ENCODE measurements around the gene NEGR1.

- TF ChIP-seq, protein P1, sequence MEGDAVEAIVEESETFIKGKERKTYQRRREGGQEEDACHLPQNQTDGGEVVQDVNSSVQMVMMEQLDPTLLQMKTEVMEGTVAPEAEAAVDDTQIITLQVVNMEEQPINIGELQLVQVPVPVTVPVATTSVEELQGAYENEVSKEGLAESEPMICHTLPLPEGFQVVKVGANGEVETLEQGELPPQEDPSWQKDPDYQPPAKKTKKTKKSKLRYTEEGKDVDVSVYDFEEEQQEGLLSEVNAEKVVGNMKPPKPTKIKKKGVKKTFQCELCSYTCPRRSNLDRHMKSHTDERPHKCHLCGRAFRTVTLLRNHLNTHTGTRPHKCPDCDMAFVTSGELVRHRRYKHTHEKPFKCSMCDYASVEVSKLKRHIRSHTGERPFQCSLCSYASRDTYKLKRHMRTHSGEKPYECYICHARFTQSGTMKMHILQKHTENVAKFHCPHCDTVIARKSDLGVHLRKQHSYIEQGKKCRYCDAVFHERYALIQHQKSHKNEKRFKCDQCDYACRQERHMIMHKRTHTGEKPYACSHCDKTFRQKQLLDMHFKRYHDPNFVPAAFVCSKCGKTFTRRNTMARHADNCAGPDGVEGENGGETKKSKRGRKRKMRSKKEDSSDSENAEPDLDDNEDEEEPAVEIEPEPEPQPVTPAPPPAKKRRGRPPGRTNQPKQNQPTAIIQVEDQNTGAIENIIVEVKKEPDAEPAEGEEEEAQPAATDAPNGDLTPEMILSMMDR (IDR thresholded peaks at IDR 0.05): no peak
- no peak for TF ChIP-seq POLR2AphosphoS5 (IDR thresholded peaks at IDR 0.05)
- TF ChIP-seq POLR2A (IDR thresholded peaks at IDR 0.05): no peak
- TF ChIP-seq EP300 (IDR thresholded peaks at IDR 0.05): no peak
Measured at GRCh38 chr1:71721532-71721931, 560.8 kb downstream of the NEGR1 start.

Measured in upper lobe of left lung (tissue), 4 donors.